Lower lobe of right lung (tissue), 2 donors: Measurements from ENCODE around the gene C16orf74. TPM values are rescaled to one million over a fixed set of nuclear protein-coding genes. Genes with fewer than 3 reads are reported as not detected.

Experiments used
- ATAC-seq, 2 donors: fragments of 200-7000 bp; cut with Tn5 transposase; one replicate each; pipeline ENCODE4 v1.9.1; 2020 to 2022; ENCODE audit warnings: mild to moderate bottlenecking in 2 of 2, moderate library complexity in 2 of 2
- DNase-seq: peaks from one replicate; pipeline ENCODE4 v3.0.0-alpha.2; 2020
- H3K27ac ChIP-seq: fragments of 200-600 bp; one replicate; pipeline ENCODE4 v1.8.0; 2022
- H3K27me3 ChIP-seq: fragments of 200-600 bp; one replicate; pipeline ENCODE4 v1.8.0; 2022; ENCODE audit warnings: low read depth
- H3K36me3 ChIP-seq: fragments of 200-600 bp; one replicate; pipeline ENCODE4 v1.8.0; 2022; ENCODE audit warnings: mild to moderate bottlenecking
- H3K4me1 ChIP-seq: fragments of 200-600 bp; one replicate; pipeline ENCODE4 v1.8.0; 2022
- H3K4me3 ChIP-seq: fragments of 200-600 bp; one replicate; pipeline ENCODE4 v1.8.0; 2022; ENCODE audit warnings: mild to moderate bottlenecking
- H3K9me3 ChIP-seq: fragments of 200-600 bp; one replicate; pipeline ENCODE4 v1.8.0; 2022
- CTCF ChIP-seq: fragments of 200-600 bp; IDR thresholded peaks from one replicate; pipeline ENCODE4 v1.8.0; 2022; ENCODE audit warnings: antibody characterized with exemption, mild to moderate bottlenecking
- intact Hi-C: fragments of 100-400 bp; cut with DNase I; formaldehyde crosslinking; loops from one replicate; pipeline ENCODE4 v1.11.0; 2022
- total RNA-seq: library from RNA; stranded (reverse); fragmentation: NEBNext Ultra II Directional; extraction: Animal tissue kit (Norgen Biotek cat#: 25700); gene quantifications from one replicate; pipeline ENCODE4 v1.2.1, GENCODE V29; 2021
- donor health status: DM: no; HTN: yes; CAD: no; lungs with severe emphysema.

C16orf74 gene
- total RNA-seq, 1 donor from 2014 or later, result 1.5 TPM

DNA sequence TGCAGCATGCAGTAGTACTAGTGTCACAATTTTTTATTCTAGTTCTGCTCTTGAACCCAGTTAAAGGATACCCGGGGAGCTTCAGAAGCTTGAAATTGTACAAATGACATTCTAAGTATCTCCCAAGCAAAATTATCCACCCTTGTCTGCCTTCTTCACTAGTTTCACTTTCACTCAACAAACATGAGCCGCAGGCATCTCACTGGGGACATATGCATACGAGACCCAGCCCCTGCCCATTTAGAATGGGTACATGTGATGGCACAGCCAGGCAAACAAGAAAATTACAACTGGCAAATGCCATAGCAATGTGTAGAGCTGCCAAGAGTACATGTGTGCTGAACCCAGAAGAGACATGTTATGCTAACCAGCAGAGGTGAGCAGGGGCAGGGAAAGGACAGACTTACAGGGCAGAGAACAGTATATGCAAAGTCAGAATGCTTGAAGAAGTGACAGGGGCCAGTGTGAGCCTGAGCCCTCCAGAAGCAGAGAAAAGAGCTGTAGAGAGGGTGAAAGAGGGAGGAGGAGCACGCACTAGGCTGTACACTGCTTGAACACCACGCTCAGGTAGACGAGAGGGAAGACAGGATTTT is 70.4 kb downstream of the C16orf74 start:
- Histone ChIP-seq H3K36me3 (peaks cover 19% of the 10 kb centered on the region), H3K27ac (no peak overlapping the region), H3K4me3 (no peak overlapping the region), H3K9me3 (no peaks in the 10 kb centered on the region), H3K27me3 (no peaks in the 10 kb centered on the region), H3K4me1 (peaks cover 8% of the 10 kb centered on the region)
- no peak for TF ChIP-seq CTCF
- peak; percentile 14 for DNase-seq
- intact Hi-C loops, result no loop called here
- ATAC-seq, result peak; percentile 19 to 22

GRCh38 chr16:85679870-85680269 is 71.0 kb downstream of the C16orf74 start:
- intact Hi-C loops, result no loop called here
- no peak for TF ChIP-seq CTCF
- Histone ChIP-seq H3K9me3 (no peaks in the 10 kb centered on the region), H3K4me1 (peaks cover 11% of the 10 kb centered on the region), H3K36me3 (peaks cover 22% of the 10 kb centered on the region), H3K27me3 (no peaks in the 10 kb centered on the region), H3K27ac (no peak overlapping the region), H3K4me3 (no peak overlapping the region)
- peak; percentile 19 for DNase-seq
- ATAC-seq, result no peak

DNA sequence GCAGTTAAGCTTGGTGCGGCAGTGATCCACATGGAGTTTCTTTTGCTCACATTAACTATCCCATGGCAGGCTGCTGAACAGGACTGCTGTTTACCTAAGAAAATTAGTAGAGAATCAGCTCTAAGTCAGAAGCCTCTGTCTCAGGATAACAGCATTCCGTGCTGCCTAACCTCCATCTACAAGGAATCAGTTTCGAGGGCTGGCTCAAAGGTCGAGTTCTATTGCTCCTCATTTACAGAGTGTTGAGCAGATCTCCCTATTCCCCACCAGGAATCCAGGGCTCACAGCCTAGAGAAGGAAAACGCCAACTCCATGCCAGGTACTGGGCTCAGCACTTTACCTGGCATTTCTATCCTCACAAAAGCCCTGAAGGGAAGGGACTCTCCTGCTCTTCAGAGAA is 72.1 kb downstream of the C16orf74 start:
- H3K9me3 ChIP-seq, result no peaks in the 10 kb centered on the region
- peak; percentile 3 for DNase-seq
- H3K27me3 ChIP-seq, result no peaks in the 10 kb centered on the region
- peaks cover 20% of the 10 kb centered on the region for H3K4me1 ChIP-seq
- no peak for ATAC-seq
- intact Hi-C loops, result no loop called here
- H3K27ac ChIP-seq, result no peak overlapping the region
- TF ChIP-seq CTCF, result no peak
- H3K4me3 ChIP-seq, result no peak overlapping the region
- peaks cover 32% of the 10 kb centered on the region for H3K36me3 ChIP-seq

- no peak for ATAC-seq
- peak; percentile 18 for DNase-seq
- H3K27ac ChIP-seq, result no peak overlapping the region
- no peak overlapping the region for H3K4me3 ChIP-seq
- H3K4me1 ChIP-seq, result peaks cover 26% of the 10 kb centered on the region
- no peaks in the 10 kb centered on the region for H3K9me3 ChIP-seq
- H3K36me3 ChIP-seq, result peaks cover 37% of the 10 kb centered on the region
- no peaks in the 10 kb centered on the region for H3K27me3 ChIP-seq
- TF ChIP-seq CTCF, result no peak
- intact Hi-C loops, result no loop called here
Measured at GRCh38 chr16:85678016-85678415, 72.9 kb downstream of the C16orf74 start.

- no peak for TF ChIP-seq CTCF
- intact Hi-C loops, result no loop called here
- no peak for ATAC-seq
- Histone ChIP-seq H3K4me1 (peaks cover 26% of the 10 kb centered on the region), H3K27ac (no peak overlapping the region), H3K36me3 (peaks cover 42% of the 10 kb centered on the region), H3K4me3 (no peak overlapping the region), H3K27me3 (no peaks in the 10 kb centered on the region), H3K9me3 (no peaks in the 10 kb centered on the region)
- DNase-seq, result peak; percentile 13
Measured at GRCh38 chr16:85677383-85677967, 73.4 kb downstream of the C16orf74 start.
